ENCODE results near the gene SLC52A3. TPM values are rescaled to one million over a fixed set of nuclear protein-coding genes. Genes with fewer than 3 reads are reported as not detected.
"Not testable (repeated sequence)": the region's sequence is repeated elsewhere in the genome, so short reads cannot be mapped to it uniquely, and the experiment has no call there.

The SLC52A3 gene
- total RNA-seq, 3 donors from 2014 or later = 0.16 to 7.2 (median 4.1) TPM

- Histone ChIP-seq H3K4me1 (no peaks in the 10 kb centered on the region), H3K27ac (no peak overlapping the region), H3K36me3 (no peaks in the 10 kb centered on the region), H3K9me3 (peaks cover 0 to 13% of the 10 kb centered on the region in 2 donors), H3K27me3 (peaks cover 0 to 6% of the 10 kb centered on the region in 2 donors), H3K4me3 (no peak overlapping the region)
- TF ChIP-seq POLR2AphosphoS5 (IDR thresholded peaks at IDR 0.05) = no peak
- no peak for TF ChIP-seq CTCF (IDR thresholded peaks at IDR 0.05)
- no peak for TF ChIP-seq POLR2A (IDR thresholded peaks at IDR 0.05)
- intact Hi-C loops (cut with DNase I; ENCODE audit: low total_unique reads) = no loop called here
- no peak for DNase-seq (ENCODE audit: low spot score in 2 of 2)
These were observed 37.4 kb upstream of the SLC52A3 start for GRCh38 chr20:805713-806112.

GRCh38 chr20:801678-802077 is 33.4 kb upstream of the SLC52A3 start:
- Histone ChIP-seq H3K36me3 (no peaks in the 10 kb centered on the region), H3K4me3 (no peak overlapping the region), H3K4me1 (no peaks in the 10 kb centered on the region), H3K27me3 (peaks cover 0 to 6% of the 10 kb centered on the region in 2 donors), H3K27ac (no peak overlapping the region), H3K9me3 (peaks cover 0 to 10% of the 10 kb centered on the region in 2 donors)
- TF ChIP-seq POLR2AphosphoS5 (IDR thresholded peaks at IDR 0.05) = no peak
- no peak for TF ChIP-seq CTCF (IDR thresholded peaks at IDR 0.05)
- no peak for TF ChIP-seq POLR2A (IDR thresholded peaks at IDR 0.05)
- intact Hi-C loops (cut with DNase I; ENCODE audit: low total_unique reads) = no loop called here
- DNase-seq (ENCODE audit: low spot score in 2 of 2) = no peak

- H3K36me3 ChIP-seq; H3K9me3 ChIP-seq; H3K4me1 ChIP-seq; H3K4me3 ChIP-seq; intact Hi-C loops (cut with DNase I; ENCODE audit: low total_unique reads); DNase-seq (ENCODE audit: low spot score in 2 of 2); H3K27me3 ChIP-seq; H3K27ac ChIP-seq: not testable (repeated sequence)
These were observed 31.7 kb upstream of the SLC52A3 start for GRCh38 chr20:800026-800425.

GRCh38 chr20:798746-799145 is 30.4 kb upstream of the SLC52A3 start:
- not testable (repeated sequence) for DNase-seq (ENCODE audit: low spot score in 2 of 2)

GRCh38 chr20:796921-797320 is 28.6 kb upstream of the SLC52A3 start:
- H3K27me3 ChIP-seq = peaks cover 0 to 6% of the 10 kb centered on the region in 2 donors
- intact Hi-C loops (cut with DNase I; ENCODE audit: low total_unique reads) = no loop called here
- peaks cover 5 to 9% of the 10 kb centered on the region in 2 donors for H3K9me3 ChIP-seq
- no peak overlapping the region for H3K4me3 ChIP-seq
- no peaks in the 10 kb centered on the region for H3K36me3 ChIP-seq
- no peak for TF ChIP-seq POLR2A (IDR thresholded peaks at IDR 0.05)
- no peak overlapping the region for H3K27ac ChIP-seq
- H3K4me1 ChIP-seq = no peaks in the 10 kb centered on the region
- DNase-seq (ENCODE audit: low spot score in 2 of 2) = no peak

More at GRCh38 chr20:798746-799145, 30.4 kb upstream of the SLC52A3 start:
- H3K4me1 ChIP-seq; H3K27ac ChIP-seq; H3K4me3 ChIP-seq; H3K9me3 ChIP-seq; H3K36me3 ChIP-seq; intact Hi-C loops (cut with DNase I; ENCODE audit: low total_unique reads); H3K27me3 ChIP-seq: not testable (repeated sequence)

- no peak for DNase-seq (ENCODE audit: low spot score in 2 of 2)
- peaks cover 11 to 22% of the 10 kb centered on the region in 2 donors for H3K9me3 ChIP-seq
- intact Hi-C loops (cut with DNase I; ENCODE audit: low total_unique reads) = no loop called here
- H3K27me3 ChIP-seq = no peaks in the 10 kb centered on the region
- no peaks in the 10 kb centered on the region for H3K36me3 ChIP-seq
- TF ChIP-seq POLR2A (IDR thresholded peaks at IDR 0.05) (no peak), POLR2AphosphoS5 (IDR thresholded peaks at IDR 0.05) (no peak), CTCF (IDR thresholded peaks at IDR 0.05) (no peak)
- no peaks in the 10 kb centered on the region for H3K4me1 ChIP-seq
- no peak overlapping the region for H3K27ac ChIP-seq
- H3K4me3 ChIP-seq = no peak overlapping the region
These were observed 23.9 kb upstream of the SLC52A3 start for GRCh38 chr20:792248-792647.

GRCh38 chr20:791056-791455 is 22.8 kb upstream of the SLC52A3 start:
- Histone ChIP-seq H3K27me3 (no peaks in the 10 kb centered on the region), H3K4me3 (no peak overlapping the region), H3K27ac (no peak overlapping the region), H3K9me3 (peaks cover 11 to 22% of the 10 kb centered on the region in 2 donors), H3K4me1 (no peaks in the 10 kb centered on the region), H3K36me3 (no peaks in the 10 kb centered on the region)
- DNase-seq (ENCODE audit: low spot score in 2 of 2) = no peak
- TF ChIP-seq CTCF (IDR thresholded peaks at IDR 0.05) (no peak), POLR2AphosphoS5 (IDR thresholded peaks at IDR 0.05) (no peak), POLR2A (IDR thresholded peaks at IDR 0.05) (no peak)
- intact Hi-C loops (cut with DNase I; ENCODE audit: low total_unique reads) = no loop called here
